COR-L47 (cell line): Measurements from ENCODE around the gene TREML2.
"Not testable (repeated sequence)": the region's sequence is repeated elsewhere in the genome, so short reads cannot be mapped to it uniquely, and the experiment has no call there.

ENCODE experiments used
- DNase-seq: peaks from one replicate; lab custom pipeline; 2025; lab: John Stamatoyannopoulos, UW

The TREML2 gene

DNA sequence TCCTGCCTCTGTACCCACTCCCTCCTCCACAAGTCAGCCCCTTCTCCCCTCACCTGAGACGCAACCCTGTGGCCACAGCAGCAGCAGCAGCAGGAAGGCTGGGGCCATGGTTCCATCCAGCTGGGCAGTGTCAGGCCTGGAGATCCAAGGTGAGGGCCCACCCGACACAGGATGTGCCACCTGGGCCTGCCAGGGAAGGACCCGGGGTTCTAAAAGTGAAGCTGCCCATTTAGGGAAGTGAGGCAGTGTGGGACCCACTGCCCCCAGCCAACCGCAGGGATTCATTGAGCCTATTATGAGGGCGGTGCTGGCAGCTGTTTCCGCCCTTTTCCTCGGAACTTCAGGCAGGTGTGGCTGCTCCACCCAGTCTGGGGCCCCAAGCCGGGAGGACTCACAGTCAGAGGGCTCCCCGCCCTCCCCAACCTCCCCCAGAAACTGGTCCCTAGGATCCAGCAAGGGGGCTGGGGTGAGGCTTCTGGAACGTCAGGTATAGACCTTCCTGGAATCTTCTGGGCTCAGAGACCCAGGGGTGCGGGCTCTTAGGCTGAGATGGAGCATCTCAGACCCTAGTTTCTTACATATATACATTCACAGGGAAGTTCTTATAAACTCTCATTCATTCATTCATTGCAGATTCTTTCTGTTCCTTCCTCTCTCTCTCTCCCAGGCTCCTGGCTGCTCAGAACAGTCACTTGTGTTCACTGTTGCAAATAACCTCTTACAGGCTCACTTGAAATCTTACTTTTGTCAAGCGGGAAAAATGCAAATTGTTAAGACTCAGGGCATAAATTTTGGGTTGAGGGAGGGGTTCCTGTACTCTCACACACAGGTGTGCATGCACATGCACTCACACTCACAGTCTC is at the start of gene TREML2:
Gene TREML2, minus strand, starts transcription at position 249 of the 863 bp plus-strand sequence. Its CDS starts 141 bp downstream, at position 108.
- no peak for DNase-seq

DNA sequence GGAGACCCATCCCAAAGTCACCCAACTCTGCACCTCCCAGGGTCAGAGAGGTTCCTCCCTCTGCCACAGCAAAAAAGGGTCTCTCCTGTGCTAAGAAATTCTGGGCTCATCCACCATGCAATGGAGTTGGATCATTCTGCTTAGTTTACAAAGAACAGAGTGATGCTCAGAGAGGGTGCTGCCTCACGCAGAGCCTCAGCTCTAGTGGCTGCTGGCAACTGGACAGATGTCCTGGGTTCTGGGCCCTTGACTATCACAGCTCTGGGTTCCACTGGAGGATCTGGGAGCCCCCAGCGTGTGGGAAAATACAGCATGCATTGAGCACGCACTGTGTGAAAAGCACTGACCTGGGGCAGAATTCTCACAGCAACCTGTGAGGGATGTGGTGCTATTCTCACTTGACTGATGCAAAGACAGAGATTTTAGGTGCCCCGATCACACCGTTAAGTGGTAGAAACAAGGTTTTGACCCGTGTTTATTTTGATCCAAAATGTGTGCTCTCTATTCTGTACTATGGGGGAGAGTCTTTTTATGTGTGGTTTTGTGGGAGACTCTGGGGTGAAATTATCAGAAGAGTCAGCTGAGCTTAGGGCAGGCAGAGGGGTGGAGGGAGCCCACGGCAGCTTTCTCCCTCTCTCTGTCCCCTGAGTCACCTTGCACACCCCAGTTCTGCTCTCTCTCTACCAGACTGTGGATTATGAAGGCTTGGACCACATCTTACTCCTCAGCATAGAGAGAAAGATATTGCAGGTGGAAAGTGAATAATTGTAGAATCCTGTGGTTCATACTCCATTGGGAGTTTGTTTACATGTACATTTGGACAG is 47.1 kb upstream of the TREML2 start:
- DNase-seq, result no peak

DNA sequence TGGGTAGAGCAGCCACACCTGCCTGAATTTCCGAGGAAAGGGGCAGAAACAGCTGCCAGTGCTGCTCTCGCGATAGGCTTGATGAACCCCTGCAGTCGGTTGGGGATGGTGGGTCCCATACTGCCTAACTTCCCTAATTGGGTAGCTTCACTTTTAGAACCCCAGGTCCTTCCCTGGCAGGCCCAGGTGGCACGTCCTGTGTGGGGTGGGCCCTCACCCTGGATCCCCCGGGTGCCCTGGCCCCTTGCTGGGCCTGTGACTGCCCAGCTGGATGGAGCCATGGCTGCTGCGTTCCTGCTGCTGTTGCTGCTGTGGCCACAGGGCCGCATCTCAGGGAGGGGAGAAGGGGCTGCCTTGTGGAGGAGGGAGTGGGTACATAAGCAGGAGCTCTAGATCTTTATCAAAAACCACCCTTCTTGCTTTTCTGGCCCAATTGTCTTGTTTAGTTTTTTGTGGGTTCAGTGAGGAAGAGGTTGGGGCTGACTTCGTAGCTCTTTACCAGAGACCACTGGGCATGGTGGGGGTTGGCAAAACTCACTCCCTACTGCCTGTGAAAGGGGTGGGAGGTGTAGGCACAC is 46.4 kb upstream of the TREML2 start:
- DNase-seq, result no peak

DNA sequence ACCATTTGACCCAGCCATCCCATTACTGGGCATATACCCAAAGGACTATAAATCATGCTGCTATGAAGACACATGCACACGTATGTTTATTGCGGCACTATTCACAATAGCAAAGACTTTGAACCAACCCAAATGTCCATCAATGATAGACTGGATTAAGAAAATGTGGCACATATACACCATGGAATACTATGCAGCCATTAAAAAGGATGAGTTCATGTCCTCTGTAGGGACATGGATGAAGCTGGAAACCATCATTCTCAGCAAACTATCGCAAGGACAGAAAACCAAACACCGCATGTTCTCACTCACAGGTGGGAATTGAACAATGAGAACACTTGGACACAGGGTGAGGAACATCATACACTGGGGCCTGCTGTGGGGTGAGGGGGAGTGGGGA is 45.6 kb upstream of the TREML2 start:
- not testable (repeated sequence) for DNase-seq

GRCh38 chr6:41239467-41240159 is 38.7 kb upstream of the TREML2 start:
- DNase-seq, result no peak

DNA sequence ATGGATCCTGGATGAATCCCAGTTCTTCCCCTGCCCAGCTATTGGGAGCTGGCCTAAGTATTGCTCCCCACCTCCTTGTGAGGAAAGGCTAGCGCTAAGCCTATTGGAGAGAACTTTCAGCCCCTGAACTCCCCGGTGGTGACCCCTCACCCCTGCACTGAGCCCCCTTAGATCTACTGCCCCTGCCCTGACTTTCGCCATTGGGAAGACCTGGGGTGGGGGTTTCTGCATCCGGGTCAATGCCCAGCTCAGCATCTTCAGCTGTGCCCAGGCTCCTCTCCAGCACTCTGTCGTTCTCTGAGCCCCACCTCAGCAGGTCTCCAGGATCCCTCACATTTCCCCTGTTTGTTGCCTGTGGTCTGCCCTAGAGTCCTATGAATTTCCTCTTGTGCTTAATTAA is 36.2 kb upstream of the TREML2 start:
- no peak for DNase-seq

DNA sequence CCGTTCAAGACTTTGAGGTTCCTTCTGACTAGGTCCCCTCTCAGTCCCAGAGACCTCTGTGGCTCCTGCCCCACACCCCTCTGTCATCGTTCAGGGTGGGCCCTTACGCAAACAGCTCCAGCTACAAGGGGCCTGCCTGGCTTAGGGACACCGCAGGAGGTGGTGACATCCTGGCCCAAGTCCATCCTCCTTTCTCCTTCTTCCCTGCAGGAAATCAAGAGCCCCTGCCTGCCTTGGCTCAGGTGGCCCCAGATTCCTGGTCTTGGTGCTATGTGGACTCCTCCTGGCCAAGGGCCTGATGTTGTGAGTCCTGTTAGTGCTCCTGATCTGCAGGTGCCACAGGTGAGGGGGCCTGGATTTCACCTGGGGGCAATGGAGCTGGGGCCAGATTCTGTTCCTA is 35.3 kb upstream of the TREML2 start:
- DNase-seq, result no peak

DNA sequence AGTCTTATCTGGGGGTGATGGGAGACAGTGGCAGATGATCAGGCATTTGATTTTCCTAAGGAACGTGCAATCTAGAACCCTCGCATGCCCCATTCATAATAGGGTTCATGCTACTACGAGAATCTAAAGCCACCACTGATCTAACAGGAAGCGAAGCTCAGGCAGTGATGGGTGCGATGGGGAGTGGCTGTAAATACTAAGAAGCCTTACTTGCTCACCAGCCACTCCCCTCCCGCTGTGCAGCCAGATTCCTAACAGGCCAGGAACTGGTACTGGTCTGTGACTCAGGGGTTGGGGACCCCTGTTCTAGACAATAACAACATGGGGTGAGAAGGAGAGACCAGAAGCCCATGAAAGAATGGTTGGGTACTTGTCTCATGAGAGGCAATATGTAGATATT is 31.7 kb upstream of the TREML2 start:
- DNase-seq, result no peak

DNA sequence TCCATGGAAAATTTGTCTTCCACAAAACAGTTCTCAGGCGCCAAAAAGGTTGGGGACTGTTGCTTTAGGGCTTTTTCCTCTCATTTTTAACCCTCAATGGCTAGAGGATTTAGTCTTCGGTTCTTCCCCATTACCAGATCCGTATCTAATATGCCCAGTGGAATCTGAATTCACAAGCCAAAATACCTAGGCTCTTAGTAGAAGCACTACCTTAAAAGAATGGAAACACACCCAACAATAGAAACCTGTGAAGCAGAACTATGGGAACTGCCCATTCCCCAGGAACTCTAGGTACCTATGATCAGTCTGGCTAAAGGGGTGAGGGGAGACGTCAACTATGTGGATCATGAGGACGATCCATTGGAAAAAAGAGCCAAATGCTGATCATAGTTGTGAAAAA is 30.3 kb upstream of the TREML2 start:
- no peak for DNase-seq

DNA sequence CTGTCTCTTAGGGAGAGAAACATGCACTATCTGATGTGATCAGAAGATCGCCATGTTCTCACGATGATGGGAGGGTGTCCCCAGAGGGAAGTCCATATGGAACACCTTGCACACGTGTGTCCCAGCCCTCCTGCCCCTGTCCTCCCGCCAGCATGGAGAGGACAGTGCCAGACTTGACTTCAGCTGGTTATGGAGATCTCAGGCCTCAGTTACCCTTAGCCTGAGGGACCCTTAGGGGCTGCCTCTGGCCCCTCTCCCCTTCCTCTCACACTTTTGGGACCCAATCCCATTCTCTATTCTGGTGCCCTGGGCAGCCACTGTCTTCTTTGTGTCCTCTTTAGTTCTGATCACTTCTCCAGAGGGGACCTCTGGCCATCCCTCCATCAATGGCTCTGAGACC is 28.8 kb upstream of the TREML2 start:
- DNase-seq, result no peak

- no peak for DNase-seq
Observed at GRCh38 chr6:41228616-41229015, 27.7 kb upstream of the TREML2 start.

DNA sequence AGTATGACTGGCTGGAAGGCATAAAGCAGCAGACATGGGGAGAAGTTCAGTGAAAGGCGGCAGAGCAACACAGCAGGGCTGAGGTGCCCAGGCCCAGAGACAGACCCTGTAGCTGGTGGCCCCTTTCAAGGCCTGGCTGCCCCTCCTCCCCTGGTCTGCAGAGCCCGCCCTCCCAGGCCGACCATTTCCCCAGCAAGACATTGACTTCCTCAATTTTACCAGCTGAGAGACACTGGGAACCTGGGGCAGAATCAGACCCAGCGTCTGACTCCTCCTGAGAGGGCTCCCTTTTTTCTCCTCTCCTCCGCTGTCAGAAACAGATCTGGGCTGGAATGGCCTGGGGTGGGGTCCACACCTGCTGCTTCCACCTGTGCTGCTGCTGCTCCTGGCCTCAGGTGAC is 27.1 kb upstream of the TREML2 start, which contains the start of gene TREML4:
Gene TREML4, plus strand, starts transcription at position 254 of the 400 bp plus-strand sequence. Its CDS starts 79 bp downstream, at position 333.
- no peak for DNase-seq

DNA sequence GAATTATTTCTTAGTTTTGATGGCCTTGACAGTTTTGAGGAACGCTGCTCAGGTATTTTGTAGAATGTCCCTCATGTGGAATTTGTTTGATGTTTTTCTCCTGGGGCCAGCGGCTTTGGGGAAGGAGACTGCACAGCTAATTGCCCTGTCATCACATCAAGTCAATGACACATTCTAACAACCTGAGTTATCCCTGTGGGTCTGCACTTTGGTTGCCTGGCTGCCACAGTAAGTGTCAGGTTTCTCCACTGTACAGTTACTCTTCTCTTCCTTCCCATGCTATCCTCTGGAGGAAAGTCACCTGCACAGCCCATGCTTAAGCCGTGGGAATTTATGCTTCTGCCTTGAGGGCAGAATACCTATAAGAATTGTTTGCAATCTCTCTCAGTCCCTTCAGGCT is 25.8 kb upstream of the TREML2 start:
- DNase-seq, result no peak

DNA sequence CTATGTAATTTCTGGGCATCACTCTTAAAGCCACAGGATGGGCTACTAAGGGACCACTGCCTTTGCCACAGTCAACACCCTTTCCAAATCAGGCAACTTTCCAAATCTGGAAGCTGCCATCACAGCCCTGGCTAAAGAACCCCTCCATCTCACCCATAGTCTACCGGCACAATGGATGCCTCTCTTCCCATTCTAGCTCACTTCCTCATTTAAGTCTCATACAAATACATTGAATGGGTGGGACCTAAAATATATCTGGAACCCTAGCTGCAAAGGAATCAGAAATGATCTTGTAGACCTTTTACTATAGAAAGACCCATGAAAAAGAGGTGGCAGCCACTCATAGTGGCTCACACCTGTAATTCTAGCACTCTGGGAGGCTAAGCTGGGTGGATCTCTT is 23.9 kb upstream of the TREML2 start:
- no peak for DNase-seq

DNA sequence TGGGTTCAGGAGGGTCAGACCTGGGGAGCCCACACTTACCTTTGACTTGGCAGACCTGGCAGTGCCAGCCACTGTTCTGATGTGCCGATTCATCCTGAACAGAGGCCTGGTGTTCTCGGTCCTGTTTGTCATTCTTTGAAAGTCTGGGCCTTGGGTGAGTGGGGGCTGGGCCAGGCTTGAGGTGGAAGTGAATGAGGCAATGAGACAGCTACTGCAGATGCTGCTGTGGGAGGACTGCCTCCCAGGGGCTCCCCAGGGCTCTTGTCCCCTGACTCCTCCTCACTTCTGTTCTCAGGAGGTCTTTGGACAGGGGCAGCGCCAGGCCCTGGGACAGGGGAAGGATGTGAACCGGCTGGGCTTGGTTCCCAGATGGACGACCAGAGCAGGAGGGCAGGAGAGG is 21.6 kb upstream of the TREML2 start:
- DNase-seq, result no peak

GRCh38 chr6:41222045-41222444 is 21.1 kb upstream of the TREML2 start:
- no peak for DNase-seq

DNA sequence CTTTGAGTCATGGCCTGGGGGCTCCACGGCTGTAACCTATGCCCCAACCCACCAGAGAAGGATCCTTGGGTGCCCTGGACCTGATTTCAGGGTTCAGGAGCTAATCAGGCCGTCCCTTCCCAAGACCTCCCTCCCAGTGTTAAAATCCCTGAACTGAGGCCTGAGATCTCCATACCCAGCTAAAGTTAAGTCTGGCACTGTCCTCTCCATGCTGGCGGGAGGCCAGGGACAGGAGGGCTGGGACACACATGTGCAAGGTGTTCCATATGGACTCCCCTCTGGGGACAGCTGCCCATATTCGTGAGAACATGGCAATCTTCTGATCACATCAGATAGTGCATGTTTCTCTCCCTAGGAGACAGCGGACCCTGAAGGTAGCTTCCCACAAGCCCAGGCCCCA is 15.7 kb upstream of the TREML2 start:
- DNase-seq, result no peak

DNA sequence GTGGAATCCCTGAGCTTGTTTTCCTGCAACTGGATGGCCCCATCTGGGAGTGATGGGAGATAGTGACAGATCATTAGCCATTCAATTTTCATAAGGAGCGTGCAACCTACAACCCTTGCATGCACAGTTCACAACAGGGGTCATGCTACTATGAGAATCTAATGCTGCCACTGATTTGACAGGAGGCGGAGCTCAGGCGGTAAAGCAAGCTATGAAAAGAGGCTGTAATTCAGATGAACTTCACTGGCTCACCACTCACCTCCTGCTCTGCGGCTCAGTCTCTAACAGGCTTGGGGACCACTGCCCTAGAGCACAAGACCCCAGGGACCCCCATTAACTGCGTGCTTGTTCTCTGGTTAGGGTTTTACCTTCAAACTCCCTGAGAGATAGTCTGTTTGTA is 14.8 kb upstream of the TREML2 start:
- no peak for DNase-seq

DNA sequence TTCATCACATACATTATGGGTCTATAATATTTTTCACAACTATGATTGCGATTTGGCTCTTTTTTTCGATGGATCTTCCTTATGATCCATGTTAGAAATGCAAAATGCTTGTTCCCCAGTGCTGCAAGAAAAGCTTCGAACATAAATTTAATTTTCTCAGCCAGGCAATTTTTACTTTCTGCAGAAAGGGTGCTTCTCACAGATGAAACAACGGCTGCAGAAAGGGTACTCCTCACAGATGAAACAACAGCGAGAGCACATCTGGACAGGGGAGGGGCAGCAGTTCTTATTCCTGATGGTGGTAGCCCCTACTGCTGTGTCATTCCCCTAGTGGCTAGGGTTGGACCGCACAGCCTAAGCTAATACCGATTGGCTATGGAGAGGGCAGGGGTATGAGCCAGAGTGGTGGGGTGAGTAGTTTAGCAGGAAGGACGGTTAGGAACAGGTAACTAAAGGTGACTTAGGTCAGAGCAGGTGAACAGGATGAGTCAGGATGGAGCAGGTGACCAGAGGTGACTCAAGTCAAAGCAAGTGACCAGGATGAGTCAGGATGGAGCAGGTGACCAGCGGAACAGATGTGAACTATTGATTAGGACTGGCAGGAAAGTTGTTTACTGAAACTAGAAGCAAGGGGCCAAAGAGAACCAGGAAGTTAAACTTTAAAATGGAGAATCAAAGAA is 13.8 kb upstream of the TREML2 start:
- no peak for DNase-seq

DNA sequence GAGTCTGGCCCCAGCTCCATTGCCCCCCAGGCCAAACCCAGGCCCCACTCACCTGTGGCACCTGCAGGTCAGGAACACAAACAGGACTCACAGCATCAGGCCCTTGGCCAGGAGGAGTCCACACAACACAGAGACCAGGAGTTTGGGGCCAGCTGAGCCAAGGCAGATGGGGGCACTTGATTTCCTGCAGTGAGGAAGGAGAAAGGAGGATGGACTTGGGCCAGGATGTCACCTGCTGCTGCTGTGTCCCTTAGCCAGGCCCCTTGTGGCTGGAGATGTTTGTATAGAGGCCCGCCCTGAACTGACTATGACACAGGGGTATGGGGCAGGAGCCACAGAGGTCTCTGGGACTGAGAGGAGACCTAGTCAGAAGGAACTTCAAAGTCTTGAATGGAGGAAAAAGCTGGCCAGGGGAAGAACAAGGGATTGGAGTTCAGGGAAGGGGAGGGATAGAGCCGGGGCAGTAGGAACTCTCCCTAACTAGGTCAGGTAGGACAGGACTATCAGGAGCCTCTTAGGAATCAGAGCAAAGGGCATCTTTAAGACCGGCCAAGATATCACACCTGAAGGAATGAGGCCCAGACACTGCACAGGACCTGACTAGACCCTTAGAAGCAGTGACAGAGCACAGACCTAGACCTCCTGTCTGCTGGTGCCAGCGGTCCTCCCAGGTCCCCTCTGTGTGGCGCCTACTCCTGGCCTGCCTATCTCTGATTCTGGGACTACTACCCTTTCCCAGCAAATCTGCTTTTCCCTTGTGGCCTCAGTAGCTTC is 8.8 kb upstream of the TREML2 start:
- no peak for DNase-seq
